ENCODE data around the gene SEPTIN10.

GRCh38 chr2:109655287-109655686, 41.5 kb upstream of the SEPTIN10 start:
- TF ChIP-seq, protein P1, sequence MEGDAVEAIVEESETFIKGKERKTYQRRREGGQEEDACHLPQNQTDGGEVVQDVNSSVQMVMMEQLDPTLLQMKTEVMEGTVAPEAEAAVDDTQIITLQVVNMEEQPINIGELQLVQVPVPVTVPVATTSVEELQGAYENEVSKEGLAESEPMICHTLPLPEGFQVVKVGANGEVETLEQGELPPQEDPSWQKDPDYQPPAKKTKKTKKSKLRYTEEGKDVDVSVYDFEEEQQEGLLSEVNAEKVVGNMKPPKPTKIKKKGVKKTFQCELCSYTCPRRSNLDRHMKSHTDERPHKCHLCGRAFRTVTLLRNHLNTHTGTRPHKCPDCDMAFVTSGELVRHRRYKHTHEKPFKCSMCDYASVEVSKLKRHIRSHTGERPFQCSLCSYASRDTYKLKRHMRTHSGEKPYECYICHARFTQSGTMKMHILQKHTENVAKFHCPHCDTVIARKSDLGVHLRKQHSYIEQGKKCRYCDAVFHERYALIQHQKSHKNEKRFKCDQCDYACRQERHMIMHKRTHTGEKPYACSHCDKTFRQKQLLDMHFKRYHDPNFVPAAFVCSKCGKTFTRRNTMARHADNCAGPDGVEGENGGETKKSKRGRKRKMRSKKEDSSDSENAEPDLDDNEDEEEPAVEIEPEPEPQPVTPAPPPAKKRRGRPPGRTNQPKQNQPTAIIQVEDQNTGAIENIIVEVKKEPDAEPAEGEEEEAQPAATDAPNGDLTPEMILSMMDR (IDR thresholded peaks at IDR 0.05), result no peak
- TF ChIP-seq POLR2A (IDR thresholded peaks at IDR 0.05), result no peak
